Measurements from ENCODE around the gene SMIM21.

SMIM21 gene

DNA sequence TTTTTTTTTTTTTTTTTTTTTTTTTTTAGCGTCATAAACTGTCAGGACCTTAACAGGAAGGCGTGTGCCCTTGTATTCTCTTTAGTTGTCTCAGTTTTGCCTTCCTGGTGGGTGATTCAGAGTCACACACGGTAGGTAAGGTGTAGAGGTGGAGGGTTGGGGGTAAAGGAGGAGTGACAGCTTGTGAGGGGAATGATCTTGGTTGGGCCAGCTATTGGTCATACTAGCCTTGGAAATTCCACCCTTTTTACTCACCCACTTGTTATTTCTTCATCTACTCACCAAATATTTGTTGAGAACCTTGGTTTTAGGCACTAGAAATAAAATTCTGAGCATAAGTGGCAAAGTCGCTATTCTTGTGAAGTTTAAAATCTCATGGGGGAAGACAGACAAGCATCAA, 22.2 kb downstream of the SMIM21 start:
- DNase-seq (ENCODE audit: low read depth, low spot score) = no peak
- in situ Hi-C loops (cut with HindIII; ENCODE audit: low sequenced_read_pairs) = no loop called here
- TF ChIP-seq, protein P1, sequence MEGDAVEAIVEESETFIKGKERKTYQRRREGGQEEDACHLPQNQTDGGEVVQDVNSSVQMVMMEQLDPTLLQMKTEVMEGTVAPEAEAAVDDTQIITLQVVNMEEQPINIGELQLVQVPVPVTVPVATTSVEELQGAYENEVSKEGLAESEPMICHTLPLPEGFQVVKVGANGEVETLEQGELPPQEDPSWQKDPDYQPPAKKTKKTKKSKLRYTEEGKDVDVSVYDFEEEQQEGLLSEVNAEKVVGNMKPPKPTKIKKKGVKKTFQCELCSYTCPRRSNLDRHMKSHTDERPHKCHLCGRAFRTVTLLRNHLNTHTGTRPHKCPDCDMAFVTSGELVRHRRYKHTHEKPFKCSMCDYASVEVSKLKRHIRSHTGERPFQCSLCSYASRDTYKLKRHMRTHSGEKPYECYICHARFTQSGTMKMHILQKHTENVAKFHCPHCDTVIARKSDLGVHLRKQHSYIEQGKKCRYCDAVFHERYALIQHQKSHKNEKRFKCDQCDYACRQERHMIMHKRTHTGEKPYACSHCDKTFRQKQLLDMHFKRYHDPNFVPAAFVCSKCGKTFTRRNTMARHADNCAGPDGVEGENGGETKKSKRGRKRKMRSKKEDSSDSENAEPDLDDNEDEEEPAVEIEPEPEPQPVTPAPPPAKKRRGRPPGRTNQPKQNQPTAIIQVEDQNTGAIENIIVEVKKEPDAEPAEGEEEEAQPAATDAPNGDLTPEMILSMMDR (IDR thresholded peaks at IDR 0.05; ENCODE audit: low read depth, low read length) = no peak
- no peak overlapping the region for H3K4me3 ChIP-seq (ENCODE audit: low read depth, low read length)

DNA sequence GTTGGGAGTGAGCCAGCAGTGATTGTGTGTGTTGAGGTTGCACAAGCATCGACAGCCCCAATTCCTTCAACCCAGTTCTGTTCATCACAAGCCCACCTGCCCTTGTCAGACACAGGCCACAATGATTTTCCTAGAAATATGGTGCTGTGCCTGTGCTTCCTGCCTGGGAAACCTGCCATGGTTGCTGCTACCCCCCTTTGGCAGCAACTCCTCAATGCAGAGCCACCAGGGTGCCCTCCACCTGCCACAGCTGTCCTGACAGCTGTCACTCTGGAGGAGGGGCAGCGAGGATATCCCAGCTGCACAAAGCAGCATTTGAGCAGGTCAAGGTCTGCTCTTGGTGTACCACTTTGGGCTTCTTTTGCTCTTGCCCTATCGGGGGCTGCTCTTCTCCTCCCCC, 27.1 kb downstream of the SMIM21 start:
- no peak overlapping the region for H3K4me3 ChIP-seq (ENCODE audit: low read depth, low read length)
- TF ChIP-seq, protein P1 (IDR thresholded peaks at IDR 0.05; ENCODE audit: low read depth, low read length) = no peak
- DNase-seq (ENCODE audit: low read depth, low spot score) = no peak
- in situ Hi-C loops (cut with HindIII; ENCODE audit: low sequenced_read_pairs) = no loop called here

DNA sequence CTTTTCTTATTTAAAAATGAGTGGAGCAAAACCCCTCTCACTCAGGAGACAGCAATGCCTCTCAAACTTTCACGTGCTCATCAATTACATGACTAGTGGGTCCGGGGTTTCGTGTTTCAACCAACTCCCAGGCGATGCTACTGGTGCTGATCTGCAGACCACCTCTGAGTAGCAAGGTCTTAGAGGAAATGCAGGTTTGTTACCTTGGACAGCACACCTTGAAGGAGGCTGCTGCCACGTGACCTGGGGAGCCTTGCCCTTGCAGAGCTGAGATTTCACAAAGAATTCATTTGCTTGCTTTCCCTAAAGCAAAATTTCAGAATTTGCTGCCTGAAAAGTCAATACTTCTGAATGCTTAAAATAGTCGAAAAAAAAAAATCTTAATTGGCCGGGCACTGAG, 32.4 kb downstream of the SMIM21 start:
- in situ Hi-C loops (cut with HindIII; ENCODE audit: low sequenced_read_pairs) = no loop called here
- TF ChIP-seq, protein P1 (IDR thresholded peaks at IDR 0.05; ENCODE audit: low read depth, low read length) = no peak
- no peak overlapping the region for H3K4me3 ChIP-seq (ENCODE audit: low read depth, low read length)
- DNase-seq (ENCODE audit: low read depth, low spot score) = no peak

DNA sequence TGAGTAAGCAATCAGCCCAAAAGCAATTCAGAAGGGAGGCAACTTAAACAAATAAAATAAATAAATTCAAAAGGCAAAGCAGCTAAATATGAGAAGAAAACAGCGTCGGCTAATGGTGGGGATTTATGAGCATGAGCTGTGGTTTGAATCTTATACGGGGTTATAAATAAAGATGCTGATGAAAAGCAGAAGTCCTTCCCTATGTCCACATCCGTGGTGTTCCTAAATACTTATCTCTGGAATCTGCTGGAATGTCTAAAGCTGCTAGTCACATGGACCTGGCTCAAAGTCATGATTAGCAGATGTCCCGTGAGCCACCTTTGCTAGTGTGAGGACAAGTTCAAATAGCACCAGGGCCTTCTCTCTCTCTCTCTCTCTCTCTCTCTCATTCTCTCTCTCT, 33.8 kb downstream of the SMIM21 start:
- DNase-seq (ENCODE audit: low read depth, low spot score) = no peak
- in situ Hi-C loops (cut with HindIII; ENCODE audit: low sequenced_read_pairs) = no loop called here
- H3K4me3 ChIP-seq (ENCODE audit: low read depth, low read length) = no peak overlapping the region
- TF ChIP-seq, protein P1 (IDR thresholded peaks at IDR 0.05; ENCODE audit: low read depth, low read length) = no peak

DNA sequence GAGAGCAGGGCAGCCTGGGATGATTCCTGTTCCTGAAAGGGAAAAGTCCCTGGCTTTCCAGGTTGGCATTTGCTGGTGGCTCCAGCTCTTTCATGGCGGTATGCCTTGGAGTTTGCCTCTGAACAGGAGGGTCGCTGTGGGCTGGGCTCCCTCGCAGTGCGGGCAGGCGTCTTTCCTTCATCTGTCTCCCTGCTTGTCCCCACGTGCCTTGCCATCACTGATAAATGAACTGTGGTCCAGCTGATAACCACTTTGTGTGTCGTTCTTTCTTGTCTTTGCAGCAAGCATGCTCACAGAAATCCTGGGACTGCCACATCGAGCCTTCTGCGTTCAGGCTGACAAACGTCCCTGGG, 35.3 kb downstream of the SMIM21 start:
- TF ChIP-seq, protein P1 (IDR thresholded peaks at IDR 0.05; ENCODE audit: low read depth, low read length) = no peak
- in situ Hi-C loops (cut with HindIII; ENCODE audit: low sequenced_read_pairs) = no loop called here
- no peak for DNase-seq (ENCODE audit: low read depth, low spot score)
- H3K4me3 ChIP-seq (ENCODE audit: low read depth, low read length) = no peak overlapping the region

DNA sequence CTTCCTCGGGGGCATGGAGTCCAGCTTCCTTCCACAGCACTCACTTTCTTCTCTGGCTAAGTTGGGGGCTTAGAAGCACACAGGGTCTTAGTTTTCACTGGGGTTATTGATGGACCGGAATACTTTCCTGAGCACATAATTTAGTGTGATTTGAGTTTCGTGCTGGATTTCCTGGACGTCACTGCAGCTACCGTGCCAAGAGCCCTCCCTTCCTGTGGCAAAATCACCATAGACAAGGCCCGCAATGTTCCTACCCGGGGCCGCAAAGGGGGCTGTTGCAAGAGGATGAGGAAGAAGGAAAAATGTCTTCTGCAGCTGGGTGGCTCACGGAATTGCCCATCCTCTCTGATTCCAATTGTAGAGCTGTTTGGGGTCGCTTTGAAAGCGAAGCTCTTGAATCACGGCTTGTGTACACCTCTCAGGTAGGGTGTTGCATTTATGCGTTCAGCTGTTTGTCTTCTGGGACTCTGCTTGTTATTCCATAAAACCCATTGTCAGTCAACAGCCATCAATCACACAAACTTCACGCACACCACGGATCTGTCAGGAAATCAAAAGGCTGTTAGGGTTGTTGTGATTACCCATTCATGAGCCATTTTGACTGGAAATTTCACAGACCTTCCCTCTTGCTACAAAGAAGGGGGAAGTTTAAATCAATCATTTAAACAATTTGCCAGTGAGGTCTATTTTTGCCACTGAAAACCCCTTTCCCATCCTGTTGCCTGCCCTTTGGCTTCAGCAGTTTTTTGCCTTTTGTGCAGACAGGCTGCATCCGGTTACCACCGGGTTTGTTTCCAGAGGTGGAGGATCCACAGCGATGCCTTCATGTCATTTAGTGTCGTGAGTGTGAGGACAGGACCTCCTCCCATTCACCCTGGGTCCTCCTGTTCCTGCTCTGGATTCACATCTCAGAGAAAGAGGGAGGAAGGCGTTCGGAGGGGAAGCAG, 36.0 kb downstream of the SMIM21 start:
- TF ChIP-seq, protein P1 (IDR thresholded peaks at IDR 0.05; ENCODE audit: low read depth, low read length) = no peak
- DNase-seq (ENCODE audit: low read depth, low spot score) = no peak
- in situ Hi-C loops (cut with HindIII; ENCODE audit: low sequenced_read_pairs) = no loop called here

More for the DNA sequence above, 36.0 kb downstream of the SMIM21 start:
- H3K4me3 ChIP-seq (ENCODE audit: low read depth, low read length) = no peak overlapping the region
